Heart right ventricle (tissue), 16 donors: ENCODE measurements around the gene OR2V2. TPM values are rescaled to one million over a fixed set of nuclear protein-coding genes. Genes with fewer than 3 reads are reported as not detected.

ENCODE experiments used
- ATAC-seq, 8 donors: fragments of 200-7000 bp; cut with Tn5 transposase; one replicate each; pipeline ENCODE4 v1.9.1; 2020; ENCODE audit warnings: mild to moderate bottlenecking in 8 of 8, moderate library complexity in 8 of 8, moderate number of reproducible peaks in 1 of 8
- DNase-seq, 2 donors: peaks; one replicate each; pipeline ENCODE4 v3.0.0-alpha.2; 2020
- H3K27ac ChIP-seq, 10 donors: fragments of 200-600 bp; sonication (generic) in 2 of 10; one replicate each; pipeline versions ENCODE4 v1.5.0 to v1.8.0; 2020 to 2022; ENCODE audit warnings: mild to moderate bottlenecking in 3 of 10
- H3K27me3 ChIP-seq, 7 donors: fragments of 200-600 bp; one replicate each; pipeline ENCODE4 v1.8.0; 2021 to 2022; ENCODE audit warnings: mild to moderate bottlenecking in 2 of 7
- H3K36me3 ChIP-seq, 9 donors: fragments of 200-600 bp; sonication (generic) in 1 of 9; one replicate each; pipeline versions ENCODE4 v1.5.0 to v1.8.0; 2020 to 2022; ENCODE audit warnings: mild to moderate bottlenecking in 2 of 9
- H3K4me1 ChIP-seq, 9 donors: fragments of 200-600 bp; sonication (generic) in 1 of 9; one replicate each; pipeline versions ENCODE4 v1.5.0 to v1.8.0; 2020 to 2022; ENCODE audit warnings: mild to moderate bottlenecking in 4 of 9
- H3K4me3 ChIP-seq, 10 donors: fragments of 200-600 bp; sonication (generic) in 2 of 10; one replicate each; pipeline versions ENCODE4 v1.5.0 to v1.8.0; 2020 to 2022; ENCODE audit warnings: mild to moderate bottlenecking in 7 of 10, moderate library complexity in 2 of 10
- H3K9me3 ChIP-seq, 11 donors: fragments of 200-600 bp in 10 of 11; sonication (generic) in 2 of 11; one replicate each; pipeline versions ENCODE4 v1.5.0 to v1.8.0; 2013 to 2022; ENCODE audit warnings: mild to moderate bottlenecking in 2 of 11, control low read depth in 1 of 11, moderate library complexity in 1 of 11
- WGBS, 2 donors: extraction: QIAGEN DNeasy Blood & Tissue Kit; methylation state at CpG; one replicate each; pipeline ENCODE4 v1.1.7; 2013; ENCODE audit warnings: inconsistent platforms in 1 of 2; 5-methylcytosine and 5-hydroxymethylcytosine counted together
- intact Hi-C, 10 donors: fragments of 100-400 bp; cut with DNase I; formaldehyde crosslinking; loops; one replicate each; pipeline versions ENCODE4 v1.11.1 to v1.14.2; 2022
- polyA plus RNA-seq, 2 donors: library from polyadenylated mRNA; stranded (reverse); fragments of 200-250 nt; gene quantifications; one replicate each; pipeline ENCODE4 v1.2.3, GENCODE V29; 2013
- total RNA-seq, 10 donors: library from RNA; stranded (reverse); fragmentation: NEBNext Ultra II Directional in 3 of 10; extraction: Animal tissue kit (Norgen Biotek cat#: 25700) in 3 of 10; gene quantifications; one replicate each; pipeline versions ENCODE4 v1.2.1 to v1.2.4, GENCODE V29; 2021 to 2023
- TF ChIP-seq, protein P1 (sequence below), 9 donors: fragments of 200-600 bp; sonication (generic) in 2 of 9; IDR thresholded peaks; one replicate each; pipeline versions ENCODE4 v1.5.0 to v1.8.0; 2021 to 2022; ENCODE audit warnings: antibody characterized with exemption in 9 of 9, mild to moderate bottlenecking in 5 of 9, moderate library complexity in 1 of 9
- donor health status: Arrhythmogenic right ventricular cardiomyopathy.
- donor health status: ischemic (EF 13 %, LVEDD 7.1; RV severe dilation, severe dysfunction).
- donor health status: healthy with polysubstance abuse.
- donor health status: DM: no; HTN: yes; CAD: no.
- donor health status: DM: no; HTN: no; CAD: no.
- donor health status: ischemic (EF 25% LVEDD 6.9; RV normal size, moderate dysfunction).
- donor health status: ischemic (EF 25% LVEDD 5.7; RV mildly dilated, moderate dysfunction).
- donor health status: healthy.
- donor health status: DM: yes; HTN: yes; CAD: no.
- donor health status: Ischemic cardiomyopathy.
- donor health status: ischemic (EF 35%, LVEDD 5.7; RV mildly dilated, moderate dysfunction).
- donor health status: nonischemic (EF 11% LVEDD 7.7; RV severe dilation, severe dysfunction).
- donor health status: DM: yes; HTN: yes; CAD: no.
- donor health status: PGD.
- donor health status: ischemic (EF 29% LVEDD 5.4; RV normal size, mild dysfunction).
- donor health status: nonischemic (EF 23%, LVEDD 6.1; RV moderate dilation, normal function).

Gene OR2V2
- total and polyA plus RNA-seq, 12 donors: not detected

DNA sequence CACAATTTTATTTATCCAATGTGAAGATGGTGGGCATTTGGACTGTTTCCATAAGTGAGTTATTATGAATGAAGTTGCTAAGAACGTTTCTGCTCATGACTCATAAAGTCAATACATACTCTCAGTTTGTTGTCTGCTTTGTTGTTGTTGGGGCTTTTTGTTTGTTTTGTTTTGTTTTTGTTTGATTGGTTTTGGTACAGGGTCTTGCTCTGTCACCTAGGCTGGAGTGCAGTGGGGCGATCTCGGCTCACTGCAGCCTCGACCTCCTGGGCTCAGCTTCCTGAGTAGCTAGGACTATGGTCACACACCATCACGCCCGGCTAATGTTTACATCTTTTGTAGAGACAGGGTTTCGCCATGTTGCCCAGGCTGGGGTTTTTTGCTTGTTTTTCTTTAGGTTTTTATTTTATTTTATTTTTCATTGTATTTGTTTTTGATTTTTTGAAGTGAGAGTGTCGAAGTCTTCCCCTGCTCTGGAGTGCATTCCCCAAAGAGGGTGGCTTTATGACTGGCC is 39.7 kb downstream of the OR2V2 start:
- TF ChIP-seq, protein P1, sequence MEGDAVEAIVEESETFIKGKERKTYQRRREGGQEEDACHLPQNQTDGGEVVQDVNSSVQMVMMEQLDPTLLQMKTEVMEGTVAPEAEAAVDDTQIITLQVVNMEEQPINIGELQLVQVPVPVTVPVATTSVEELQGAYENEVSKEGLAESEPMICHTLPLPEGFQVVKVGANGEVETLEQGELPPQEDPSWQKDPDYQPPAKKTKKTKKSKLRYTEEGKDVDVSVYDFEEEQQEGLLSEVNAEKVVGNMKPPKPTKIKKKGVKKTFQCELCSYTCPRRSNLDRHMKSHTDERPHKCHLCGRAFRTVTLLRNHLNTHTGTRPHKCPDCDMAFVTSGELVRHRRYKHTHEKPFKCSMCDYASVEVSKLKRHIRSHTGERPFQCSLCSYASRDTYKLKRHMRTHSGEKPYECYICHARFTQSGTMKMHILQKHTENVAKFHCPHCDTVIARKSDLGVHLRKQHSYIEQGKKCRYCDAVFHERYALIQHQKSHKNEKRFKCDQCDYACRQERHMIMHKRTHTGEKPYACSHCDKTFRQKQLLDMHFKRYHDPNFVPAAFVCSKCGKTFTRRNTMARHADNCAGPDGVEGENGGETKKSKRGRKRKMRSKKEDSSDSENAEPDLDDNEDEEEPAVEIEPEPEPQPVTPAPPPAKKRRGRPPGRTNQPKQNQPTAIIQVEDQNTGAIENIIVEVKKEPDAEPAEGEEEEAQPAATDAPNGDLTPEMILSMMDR (IDR thresholded peaks at IDR 0.05): no peak
- intact Hi-C loops: loop anchor here in 7 of 10 donors (5.0 to 10.0 kb wide), 5 partner anchors 58 to 402 kb away; partner anchors contain the start of genes TRIM52 (in 6 of the 7), MGAT1 (in 3 of the 7) and RACK1 (in 1 of the 7)

DNA sequence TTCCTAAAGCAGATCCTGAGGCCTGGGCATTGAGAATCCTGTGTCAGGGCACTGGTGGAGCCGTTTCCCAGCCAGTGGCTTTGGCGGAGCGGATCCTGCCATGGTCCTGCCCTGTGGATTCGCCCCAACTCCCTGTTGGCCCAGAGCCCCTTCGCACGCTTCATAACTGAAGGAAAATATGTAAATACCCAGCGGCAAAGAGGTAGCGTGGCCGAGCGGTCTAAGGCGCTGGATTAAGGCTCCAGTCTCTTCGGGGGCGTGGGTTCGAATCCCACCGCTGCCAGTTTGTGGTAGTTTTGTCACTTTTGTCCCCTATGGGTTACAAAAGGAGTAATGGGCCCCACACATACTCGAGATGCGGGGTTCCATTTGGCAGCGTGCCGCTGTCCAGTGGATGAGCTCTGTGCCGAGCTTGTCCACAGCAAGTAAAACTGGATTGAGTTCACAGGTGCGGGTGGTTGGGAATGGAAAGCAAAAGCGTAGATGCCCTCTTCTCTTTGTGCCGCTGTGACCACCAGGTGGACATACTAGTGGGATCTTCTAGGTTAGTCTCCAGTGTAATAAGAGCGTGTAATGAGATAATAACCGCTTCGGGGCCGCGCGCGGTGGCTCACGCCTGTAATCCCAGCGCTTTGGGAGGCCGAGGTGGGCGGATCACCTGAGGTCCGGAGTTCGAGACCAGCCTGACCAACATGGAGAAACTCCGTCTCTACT is 40.3 kb downstream of the OR2V2 start:
- ATAC-seq: peak in 7 of 8 donors; percentile 13 to 39 (median 25)
- TF ChIP-seq, protein P1 (IDR thresholded peaks at IDR 0.05): peak in 4 of 9 donors; percentile 15 to 40 (median 24)
- Histone ChIP-seq H3K27ac (peak overlapping the region in 7 of 10 donors; percentile 59 to 95 (median 80)), H3K36me3 (no peaks in the 10 kb centered on the region), H3K4me1 (peaks cover 3 to 51% (median 27%) of the 10 kb centered on the region in 9 donors), H3K4me3 (peak overlapping the region; percentile 5 to 96 (median 81)), H3K27me3 (peaks cover 0 to 5% (median 0%) of the 10 kb centered on the region in 7 donors), H3K9me3 (no peaks in the 10 kb centered on the region)
- 2 to 3% methylated on average over 37 of the region's 37 CpGs for WGBS, 2 donors
- intact Hi-C loops: loop anchor here in 9 of 10 donors (1.0 to 10.0 kb wide), 9 partner anchors 31 to 403 kb away; partner anchors contain the start of genes TRIM52 (in 6 of the 9), MGAT1 (in 3 of the 9), TRIM41 (in 2 of the 9) and RACK1 (in 1 of the 9)
- peak; percentile 69 to 78 for DNase-seq

More for the DNA sequence above, 39.7 kb downstream of the OR2V2 start:
- Histone ChIP-seq H3K4me1 (peaks cover 0 to 51% (median 27%) of the 10 kb centered on the region in 9 donors), H3K36me3 (no peaks in the 10 kb centered on the region), H3K4me3 (peak overlapping the region in 3 of 10 donors; percentile 75 to 95 (median 83)), H3K9me3 (no peaks in the 10 kb centered on the region), H3K27me3 (peaks cover 0 to 5% (median 0%) of the 10 kb centered on the region in 7 donors), H3K27ac (peak overlapping the region in 3 of 10 donors; percentile 59 to 81 (median 77))
- DNase-seq (no peak), ATAC-seq (no peak)
- whole genome bisulfite sequencing, 2 donors: 49 to 59% methylated on average over 8 of the region's 8 CpGs

DNA sequence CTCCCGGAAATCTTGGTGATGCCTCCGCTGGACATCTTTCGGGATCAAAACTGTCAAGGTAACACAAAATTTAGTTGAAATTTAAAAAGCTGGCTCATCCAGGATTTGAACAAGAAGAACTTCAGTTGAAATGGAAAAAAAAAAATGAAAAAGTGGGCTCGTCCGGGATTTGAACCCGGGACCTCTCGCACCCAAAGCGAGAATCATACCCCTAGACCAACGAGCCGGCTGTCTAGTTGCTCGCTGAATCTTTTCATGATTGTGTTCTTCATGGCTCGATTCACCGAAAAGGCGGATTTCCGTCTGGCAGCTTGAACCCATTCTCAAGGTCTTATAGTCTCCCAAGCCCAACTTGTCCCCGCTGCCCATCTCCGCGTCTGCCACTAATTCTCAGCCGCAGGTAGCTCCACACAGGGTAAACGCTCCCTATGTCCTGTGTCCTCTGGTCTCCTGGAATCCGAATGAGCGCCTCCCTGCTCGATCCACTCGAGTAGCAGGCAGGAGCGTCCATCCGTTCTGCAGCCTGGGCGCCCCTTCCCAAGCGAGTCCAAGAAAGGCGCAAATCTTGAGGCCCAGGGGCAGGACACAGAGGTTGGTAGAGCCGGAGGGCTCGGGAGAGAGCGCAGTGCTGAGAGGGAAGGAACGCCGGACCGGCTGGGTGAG is 41.4 kb downstream of the OR2V2 start:
- Histone ChIP-seq H3K27ac (peak overlapping the region in 9 of 10 donors; percentile 59 to 95 (median 80)), H3K9me3 (no peaks in the 10 kb centered on the region), H3K4me1 (peaks cover 3 to 54% (median 29%) of the 10 kb centered on the region in 9 donors), H3K4me3 (peak overlapping the region; percentile 66 to 96 (median 81)), H3K36me3 (no peaks in the 10 kb centered on the region), H3K27me3 (peaks cover 0 to 5% (median 0%) of the 10 kb centered on the region in 7 donors)
- 0% methylated on average over 35 of the region's 35 CpGs for WGBS, 2 donors
- intact Hi-C loops: loop anchor here in 9 of 10 donors (1.0 to 10.0 kb wide), 10 partner anchors 17 to 404 kb away; partner anchors contain the start of genes TRIM52 (in 6 of the 9), MGAT1 (in 3 of the 9), TRIM41 (in 2 of the 9) and RACK1 (in 1 of the 9)
- DNase-seq: peak; percentile 48 to 81
- TF ChIP-seq, protein P1 (IDR thresholded peaks at IDR 0.05): peak in 1 of 9 donors; percentile 17
- ATAC-seq: peak; percentile 5 to 51 (median 31)
